ENCODE data around the gene ZNF526.

Gene ZNF526

GRCh38 chr19:42229855-42230351 lies 9.8 kb downstream of the ZNF526 start:
- TF ChIP-seq, protein P1, sequence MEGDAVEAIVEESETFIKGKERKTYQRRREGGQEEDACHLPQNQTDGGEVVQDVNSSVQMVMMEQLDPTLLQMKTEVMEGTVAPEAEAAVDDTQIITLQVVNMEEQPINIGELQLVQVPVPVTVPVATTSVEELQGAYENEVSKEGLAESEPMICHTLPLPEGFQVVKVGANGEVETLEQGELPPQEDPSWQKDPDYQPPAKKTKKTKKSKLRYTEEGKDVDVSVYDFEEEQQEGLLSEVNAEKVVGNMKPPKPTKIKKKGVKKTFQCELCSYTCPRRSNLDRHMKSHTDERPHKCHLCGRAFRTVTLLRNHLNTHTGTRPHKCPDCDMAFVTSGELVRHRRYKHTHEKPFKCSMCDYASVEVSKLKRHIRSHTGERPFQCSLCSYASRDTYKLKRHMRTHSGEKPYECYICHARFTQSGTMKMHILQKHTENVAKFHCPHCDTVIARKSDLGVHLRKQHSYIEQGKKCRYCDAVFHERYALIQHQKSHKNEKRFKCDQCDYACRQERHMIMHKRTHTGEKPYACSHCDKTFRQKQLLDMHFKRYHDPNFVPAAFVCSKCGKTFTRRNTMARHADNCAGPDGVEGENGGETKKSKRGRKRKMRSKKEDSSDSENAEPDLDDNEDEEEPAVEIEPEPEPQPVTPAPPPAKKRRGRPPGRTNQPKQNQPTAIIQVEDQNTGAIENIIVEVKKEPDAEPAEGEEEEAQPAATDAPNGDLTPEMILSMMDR (IDR thresholded peaks at IDR 0.05; ENCODE audit: low read depth, low read length) = no peak
- TF ChIP-seq MYC (IDR thresholded peaks at IDR 0.05; ENCODE audit: low read depth, low read length) (no peak), MAX (IDR thresholded peaks at IDR 0.05; ENCODE audit: low read depth, low read length) (no peak), POLR2A (IDR thresholded peaks at IDR 0.05; ENCODE audit: extremely low read depth, insufficient read length) (no peak)
- no peak for DNase-seq (ENCODE audit: low read depth)
- H3K4me3 ChIP-seq (ENCODE audit: low read depth, low read length) = no peak overlapping the region

DNA sequence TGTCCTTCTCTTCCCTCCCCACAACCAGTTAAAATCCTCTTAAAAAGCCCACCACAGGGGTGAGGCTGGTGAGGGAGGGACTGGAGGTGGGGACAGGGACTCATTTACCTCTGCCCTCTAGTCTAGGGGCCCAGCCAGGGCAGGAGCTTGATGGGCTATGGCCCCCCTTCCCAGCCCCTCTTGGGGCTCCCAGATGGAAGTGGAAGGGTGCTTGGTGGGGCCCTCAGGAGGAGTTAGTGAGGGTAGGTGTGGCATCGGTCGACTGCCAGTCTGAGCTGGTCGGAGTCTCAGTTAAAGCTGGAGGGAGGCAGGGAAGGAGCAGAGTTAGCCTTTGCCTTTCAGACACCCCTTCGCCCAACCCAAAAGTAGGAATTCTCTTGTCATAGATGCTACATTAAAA lies 10.5 kb downstream of the ZNF526 start:
- TF ChIP-seq POLR2A (IDR thresholded peaks at IDR 0.05; ENCODE audit: extremely low read depth, insufficient read length) (no peak), MAX (IDR thresholded peaks at IDR 0.05; ENCODE audit: low read depth, low read length) (no peak), MYC (IDR thresholded peaks at IDR 0.05; ENCODE audit: low read depth, low read length) (no peak)
- TF ChIP-seq, protein P1 (IDR thresholded peaks at IDR 0.05; ENCODE audit: low read depth, low read length) = no peak
- no peak for DNase-seq (ENCODE audit: low read depth)
- no peak overlapping the region for H3K4me3 ChIP-seq (ENCODE audit: low read depth, low read length)

GRCh38 chr19:42232435-42232834 lies 12.3 kb downstream of the ZNF526 start:
- DNase-seq (ENCODE audit: low read depth) = no peak
- TF ChIP-seq MYC (IDR thresholded peaks at IDR 0.05; ENCODE audit: low read depth, low read length) (no peak), MAX (IDR thresholded peaks at IDR 0.05; ENCODE audit: low read depth, low read length) (no peak), POLR2A (IDR thresholded peaks at IDR 0.05; ENCODE audit: extremely low read depth, insufficient read length) (no peak)
- TF ChIP-seq, protein P1 (IDR thresholded peaks at IDR 0.05; ENCODE audit: low read depth, low read length) = no peak
- H3K4me3 ChIP-seq (ENCODE audit: low read depth, low read length) = no peak overlapping the region

DNA sequence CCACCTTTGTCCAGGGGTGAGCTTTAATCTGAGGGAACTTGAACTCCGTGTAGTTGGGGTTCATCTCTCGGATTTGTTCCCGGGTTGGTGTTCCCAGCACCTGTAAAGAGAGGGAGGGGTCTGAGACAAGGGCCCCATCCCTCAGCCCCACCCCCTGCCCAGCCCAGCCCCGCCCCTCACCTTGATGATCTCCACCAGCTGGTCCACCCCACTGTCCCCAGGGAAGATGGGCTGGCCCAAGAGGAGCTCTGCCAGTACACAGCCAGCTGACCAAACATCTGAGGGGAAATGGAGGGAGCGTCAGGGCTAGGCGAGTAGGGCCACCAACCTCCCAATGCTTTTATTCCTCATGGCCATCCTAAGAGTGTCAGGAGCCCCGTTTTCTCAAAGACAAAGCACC lies 13.0 kb downstream of the ZNF526 start:
- DNase-seq (ENCODE audit: low read depth) = no peak
- H3K4me3 ChIP-seq (ENCODE audit: low read depth, low read length) = no peak overlapping the region
- TF ChIP-seq, protein P1 (IDR thresholded peaks at IDR 0.05; ENCODE audit: low read depth, low read length) = no peak
- TF ChIP-seq MAX (IDR thresholded peaks at IDR 0.05; ENCODE audit: low read depth, low read length) = no peak
- TF ChIP-seq POLR2A (IDR thresholded peaks at IDR 0.05; ENCODE audit: extremely low read depth, insufficient read length) = no peak
- no peak for TF ChIP-seq MYC (IDR thresholded peaks at IDR 0.05; ENCODE audit: low read depth, low read length)

GRCh38 chr19:42233678-42234292 lies 13.7 kb downstream of the ZNF526 start:
- no peak overlapping the region for H3K4me3 ChIP-seq (ENCODE audit: low read depth, low read length)
- no peak for DNase-seq (ENCODE audit: low read depth)
- TF ChIP-seq POLR2A (IDR thresholded peaks at IDR 0.05; ENCODE audit: extremely low read depth, insufficient read length) (no peak), MAX (IDR thresholded peaks at IDR 0.05; ENCODE audit: low read depth, low read length) (no peak), MYC (IDR thresholded peaks at IDR 0.05; ENCODE audit: low read depth, low read length) (no peak)
- TF ChIP-seq, protein P1 (IDR thresholded peaks at IDR 0.05; ENCODE audit: low read depth, low read length) = no peak

All from NB4 (cell line).